Measurements from ENCODE around the gene PIGZ.

DNA sequence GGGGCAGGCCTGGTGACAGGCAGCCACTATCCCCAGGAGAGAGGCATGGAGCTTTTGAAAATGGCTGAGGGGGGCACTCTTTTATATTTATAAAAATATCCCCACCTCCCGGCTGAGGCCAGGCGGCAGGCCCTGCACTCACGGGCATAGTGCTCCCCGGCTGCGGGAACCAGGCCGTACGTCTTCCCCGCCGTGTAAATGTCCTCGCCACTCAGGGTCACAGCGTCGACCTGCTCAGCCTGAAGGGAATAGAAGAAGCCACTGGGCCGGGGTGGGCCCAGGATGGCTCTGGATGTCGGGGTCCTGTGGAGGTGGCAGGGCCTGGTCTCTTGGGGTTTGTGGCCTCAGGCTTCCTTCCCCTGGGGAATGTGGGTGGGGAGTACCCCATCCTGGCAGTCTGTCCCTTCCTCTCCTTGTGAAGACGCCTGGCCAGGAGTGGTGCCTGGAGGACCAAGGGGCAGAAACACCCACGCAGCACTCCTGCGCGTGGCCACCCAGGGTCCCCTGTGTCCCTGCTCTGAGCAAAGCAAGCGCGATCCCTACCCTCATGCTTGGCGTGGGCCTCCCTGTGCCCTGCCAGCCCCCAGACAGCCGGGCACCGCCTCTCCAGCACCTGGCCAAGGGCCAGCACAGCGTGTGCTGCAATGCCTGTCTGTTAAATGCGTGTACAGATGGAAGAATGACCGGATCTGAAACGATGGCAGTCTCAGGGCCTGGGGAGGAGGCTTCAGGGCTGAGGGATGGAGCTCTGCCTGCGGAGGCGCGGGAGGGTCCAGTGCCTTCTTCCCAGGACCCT lies 42.1 kb upstream of the PIGZ start:
- TF ChIP-seq, protein P1, sequence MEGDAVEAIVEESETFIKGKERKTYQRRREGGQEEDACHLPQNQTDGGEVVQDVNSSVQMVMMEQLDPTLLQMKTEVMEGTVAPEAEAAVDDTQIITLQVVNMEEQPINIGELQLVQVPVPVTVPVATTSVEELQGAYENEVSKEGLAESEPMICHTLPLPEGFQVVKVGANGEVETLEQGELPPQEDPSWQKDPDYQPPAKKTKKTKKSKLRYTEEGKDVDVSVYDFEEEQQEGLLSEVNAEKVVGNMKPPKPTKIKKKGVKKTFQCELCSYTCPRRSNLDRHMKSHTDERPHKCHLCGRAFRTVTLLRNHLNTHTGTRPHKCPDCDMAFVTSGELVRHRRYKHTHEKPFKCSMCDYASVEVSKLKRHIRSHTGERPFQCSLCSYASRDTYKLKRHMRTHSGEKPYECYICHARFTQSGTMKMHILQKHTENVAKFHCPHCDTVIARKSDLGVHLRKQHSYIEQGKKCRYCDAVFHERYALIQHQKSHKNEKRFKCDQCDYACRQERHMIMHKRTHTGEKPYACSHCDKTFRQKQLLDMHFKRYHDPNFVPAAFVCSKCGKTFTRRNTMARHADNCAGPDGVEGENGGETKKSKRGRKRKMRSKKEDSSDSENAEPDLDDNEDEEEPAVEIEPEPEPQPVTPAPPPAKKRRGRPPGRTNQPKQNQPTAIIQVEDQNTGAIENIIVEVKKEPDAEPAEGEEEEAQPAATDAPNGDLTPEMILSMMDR (IDR thresholded peaks at IDR 0.05) = no peak
- no peak for TF ChIP-seq POLR2A (IDR thresholded peaks at IDR 0.05)
- TF ChIP-seq POLR2AphosphoS5 (IDR thresholded peaks at IDR 0.05; ENCODE audit: insufficient read depth in 1 of 2, low read depth in 1 of 2) = no peak
